Keratinocyte (primary cell): ENCODE measurements around the gene ANKRD55. TPM values are rescaled to one million over a fixed set of nuclear protein-coding genes. Genes with fewer than 3 reads are reported as not detected.
A peak's percentile ranks its signal among the peaks of the same experiment; 100 is the strongest.

Source experiments
- DNase-seq: peaks from one replicate; pipeline ENCODE4 v3.0.0-alpha.2; 2011; ENCODE audit warnings: low read depth, missing footprints, low spot score
- FAIRE-seq: peaks from 2 replicates; lab custom pipeline; 2011; peaks lifted over from hg19 to GRCh38; lab: Jason Lieb, UNC
- H2AFZ ChIP-seq: 2 replicates; pipeline ENCODE4 v1.6.0; 2012; ENCODE audit warnings: low read length, control low read depth, inconsistent platforms; ENCODE audit not compliant: control insufficient read depth
- H3K27ac ChIP-seq: 2 replicates; pipeline ENCODE4 v1.5.1; 2011; ENCODE audit warnings: low read length; ENCODE audit not compliant: control insufficient read depth, insufficient read depth
- H3K27me3 ChIP-seq: 3 replicates; pipeline ENCODE4 v1.6.0; 2011; ENCODE audit warnings: low read length; ENCODE audit not compliant: control insufficient read depth, insufficient read depth; ENCODE audit errors: extremely low read depth
- H3K36me3 ChIP-seq, 2 experiments: 2 replicates in 1 of 2; 3 replicates in 1 of 2; pipeline ENCODE4 v1.5.1; 2011; ENCODE audit warnings: low read length in 2 of 2, mild to moderate bottlenecking in 1 of 2; ENCODE audit not compliant: control insufficient read depth in 2 of 2, insufficient read depth in 2 of 2; ENCODE audit errors: extremely low read depth in 1 of 2
- H3K4me1 ChIP-seq: 3 replicates; pipeline ENCODE4 v1.5.1; 2011; ENCODE audit warnings: low read length; ENCODE audit not compliant: control insufficient read depth, insufficient read depth; ENCODE audit errors: extremely low read depth
- H3K4me2 ChIP-seq: 3 replicates; pipeline ENCODE4 v1.6.0; 2011; ENCODE audit warnings: low read depth, low read length; ENCODE audit not compliant: control insufficient read depth, insufficient read depth; ENCODE audit errors: extremely low read depth
- H3K4me3 ChIP-seq, 3 experiments: fragments of 200-600 bp in 1 of 3; sonication (generic) in 1 of 3; 2 replicates in 2 of 3; 3 replicates in 1 of 3; pipeline ENCODE4 v1.5.1; 2011 to 2016; ENCODE audit warnings: low read length in 3 of 3, mild to moderate bottlenecking in 3 of 3, control low read depth in 2 of 3, inconsistent platforms in 1 of 3, low read depth in 1 of 3, mixed read lengths in 1 of 3, mixed run types in 1 of 3, moderate library complexity in 1 of 3; ENCODE audit not compliant: control insufficient read depth in 2 of 3, insufficient read depth in 2 of 3; ENCODE audit errors: extremely low read depth in 1 of 3
- H3K79me2 ChIP-seq: 2 replicates; pipeline ENCODE4 v1.6.0; 2012; ENCODE audit warnings: low read length; ENCODE audit not compliant: control insufficient read depth, insufficient read depth
- H3K9ac ChIP-seq: 3 replicates; pipeline ENCODE4 v1.6.0; 2011; ENCODE audit warnings: low read length; ENCODE audit not compliant: control insufficient read depth, insufficient read depth; ENCODE audit errors: extremely low read depth
- H3K9me1 ChIP-seq: 3 replicates; pipeline ENCODE4 v1.6.0; 2011; ENCODE audit warnings: low read length; ENCODE audit not compliant: control insufficient read depth, insufficient read depth; ENCODE audit errors: extremely low read depth
- H3K9me3 ChIP-seq: 2 replicates; pipeline ENCODE4 v1.5.1; 2012; ENCODE audit warnings: low read depth, low read length; ENCODE audit not compliant: control insufficient read depth
- H4K20me1 ChIP-seq: 3 replicates; pipeline ENCODE4 v1.6.0; 2011; ENCODE audit warnings: low read length; ENCODE audit not compliant: control insufficient read depth, insufficient read depth; ENCODE audit errors: extremely low read depth
- EZH2 ChIP-seq: IDR thresholded peaks from one replicate; pipeline ENCODE4 v1.6.1; 2012; ENCODE audit warnings: inconsistent platforms, mild to moderate bottlenecking, low read length, moderate library complexity
- dilution Hi-C: fragments of 300-500 bp; cut with MboI; formaldehyde crosslinking; loops from one replicate; pipeline ENCODE4 v1.7.0; 2020; ENCODE audit warnings: low sequenced_read_pairs; ENCODE audit not compliant: extremely low pct_ligation_motif_present
- polyA plus RNA-seq, 5 experiments: library from polyadenylated mRNA; depleted of rRNA in 3 of 5; stranded (reverse) in 3 of 5; stranded (forward) in 1 of 5; unstranded in 1 of 5; fragments of >200 nt; gene quantifications; 1 replicate in 1 of 5; 2 replicates in 3 of 5; 3 replicates in 1 of 5; pipeline versions ENCODE4 v1.2.1 to v1.2.3, GENCODE V29; 2011 to 2012; ENCODE audit warnings: missing spikeins in 2 of 5, low read depth in 1 of 5, low replicate concordance in 1 of 5
- TF ChIP-seq, protein P1 (sequence below), 3 experiments: IDR thresholded peaks in 1 of 3; conservative IDR thresholded peaks in 1 of 3; optimal IDR thresholded peaks in 1 of 3; 2 replicates in 2 of 3; 3 replicates in 1 of 3; pipeline versions ENCODE3 to v1.5.1; 2011; ENCODE audit warnings: low read length in 3 of 3, mild to moderate bottlenecking in 3 of 3, moderate library complexity in 2 of 3, control low read depth in 1 of 3, inconsistent platforms in 1 of 3; ENCODE audit not compliant: insufficient read depth in 2 of 3; ENCODE audit errors: extremely low read depth in 1 of 3

The ANKRD55 gene
- polyA plus RNA-seq, 1 donor (not counting 4 experiments of a cell fraction or from before 2014, with no cell fraction given) = not detected

- no peaks in the 10 kb centered on the region for H3K36me3 ChIP-seq
- no peak overlapping the region for H2AFZ ChIP-seq
- no peaks in the 10 kb centered on the region for H3K9me3 ChIP-seq
- H3K9ac ChIP-seq = no peak overlapping the region
- no peaks in the 10 kb centered on the region for H3K27me3 ChIP-seq
- DNase-seq (no peak), FAIRE-seq (no peak)
- no peaks in the 10 kb centered on the region for H4K20me1 ChIP-seq
- dilution Hi-C loops = loop anchor here (10.0 kb wide), 1 partner anchor 572 kb away; no protein-coding TSS in a partner anchor
- no peak overlapping the region for H3K27ac ChIP-seq
- no peak overlapping the region for H3K4me2 ChIP-seq
- H3K4me3 ChIP-seq = no peak overlapping the region
- TF ChIP-seq, protein P1, sequence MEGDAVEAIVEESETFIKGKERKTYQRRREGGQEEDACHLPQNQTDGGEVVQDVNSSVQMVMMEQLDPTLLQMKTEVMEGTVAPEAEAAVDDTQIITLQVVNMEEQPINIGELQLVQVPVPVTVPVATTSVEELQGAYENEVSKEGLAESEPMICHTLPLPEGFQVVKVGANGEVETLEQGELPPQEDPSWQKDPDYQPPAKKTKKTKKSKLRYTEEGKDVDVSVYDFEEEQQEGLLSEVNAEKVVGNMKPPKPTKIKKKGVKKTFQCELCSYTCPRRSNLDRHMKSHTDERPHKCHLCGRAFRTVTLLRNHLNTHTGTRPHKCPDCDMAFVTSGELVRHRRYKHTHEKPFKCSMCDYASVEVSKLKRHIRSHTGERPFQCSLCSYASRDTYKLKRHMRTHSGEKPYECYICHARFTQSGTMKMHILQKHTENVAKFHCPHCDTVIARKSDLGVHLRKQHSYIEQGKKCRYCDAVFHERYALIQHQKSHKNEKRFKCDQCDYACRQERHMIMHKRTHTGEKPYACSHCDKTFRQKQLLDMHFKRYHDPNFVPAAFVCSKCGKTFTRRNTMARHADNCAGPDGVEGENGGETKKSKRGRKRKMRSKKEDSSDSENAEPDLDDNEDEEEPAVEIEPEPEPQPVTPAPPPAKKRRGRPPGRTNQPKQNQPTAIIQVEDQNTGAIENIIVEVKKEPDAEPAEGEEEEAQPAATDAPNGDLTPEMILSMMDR (optimal IDR thresholded peaks at IDR 0.05 in 1 of 3, IDR thresholded peaks at IDR 0.05 in 1 of 3, conservative IDR thresholded peaks at IDR 0.05 in 1 of 3; ENCODE audit: extremely low read depth in 1 of 3, insufficient read depth in 2 of 3, low read length in 3 of 3) = no peak
- no peak for TF ChIP-seq EZH2
- no peaks in the 10 kb centered on the region for H3K9me1 ChIP-seq
- no peaks in the 10 kb centered on the region for H3K79me2 ChIP-seq
- H3K4me1 ChIP-seq = peaks cover 12% of the 10 kb centered on the region
Measured at GRCh38 chr5:56272765-56273164, 39.6 kb upstream of the ANKRD55 start.

- no peak for TF ChIP-seq EZH2
- TF ChIP-seq, protein P1 (optimal IDR thresholded peaks at IDR 0.05 in 1 of 3, IDR thresholded peaks at IDR 0.05 in 1 of 3, conservative IDR thresholded peaks at IDR 0.05 in 1 of 3; ENCODE audit: extremely low read depth in 1 of 3, insufficient read depth in 2 of 3, low read length in 3 of 3) = peak; percentile 100
- Histone ChIP-seq H3K4me2 (peak overlapping the region; percentile 17), H3K36me3 (no peaks in the 10 kb centered on the region), H3K9me1 (no peaks in the 10 kb centered on the region), H3K4me1 (peaks cover 12% of the 10 kb centered on the region), H3K27ac (no peak overlapping the region), H2AFZ (no peak overlapping the region), H3K79me2 (no peaks in the 10 kb centered on the region), H3K4me3 (no peak overlapping the region), H3K9ac (no peak overlapping the region), H3K27me3 (no peaks in the 10 kb centered on the region), H3K9me3 (no peaks in the 10 kb centered on the region), H4K20me1 (no peaks in the 10 kb centered on the region)
- peak; percentile 89 for FAIRE-seq
- peak; percentile 25 for DNase-seq
- dilution Hi-C loops = loop anchor here (10.0 kb wide), 1 partner anchor 574 kb away; no protein-coding TSS in a partner anchor
Measured at GRCh38 chr5:56270568-56271392, 37.6 kb upstream of the ANKRD55 start.
